ENCODE results near the gene CHI3L1. TPM values are rescaled to one million over a fixed set of nuclear protein-coding genes. Genes with fewer than 3 reads are reported as not detected.
A peak's percentile ranks its signal among the peaks of the same experiment; 100 is the strongest.

CHI3L1 gene
- total RNA-seq, 1 donor from 2014 or later: 0.17 TPM

GRCh38 chr1:203167913-203168200 is 18.6 kb downstream of the CHI3L1 start:
- no peak for DNase-seq

GRCh38 chr1:203167026-203167912 is 19.2 kb downstream of the CHI3L1 start:
- no peak for DNase-seq

- DNase-seq: no peak
These were observed 20.1 kb downstream of the CHI3L1 start for GRCh38 chr1:203166192-203166940.

- no peak for DNase-seq
These were observed 20.7 kb downstream of the CHI3L1 start for GRCh38 chr1:203165800-203166161.

GRCh38 chr1:203165101-203165799 is 21.3 kb downstream of the CHI3L1 start:
- DNase-seq: no peak

GRCh38 chr1:203163891-203164635 is 22.4 kb downstream of the CHI3L1 start:
- DNase-seq: no peak

GRCh38 chr1:203162403-203162802 is 24.1 kb downstream of the CHI3L1 start:
- no peak for DNase-seq

- no peak for DNase-seq
These were observed 24.8 kb downstream of the CHI3L1 start for GRCh38 chr1:203161703-203162102.

GRCh38 chr1:203161175-203161574 is 25.3 kb downstream of the CHI3L1 start:
- no peak for DNase-seq

GRCh38 chr1:203159844-203160243 is 26.7 kb downstream of the CHI3L1 start:
- DNase-seq: no peak

GRCh38 chr1:203158960-203159665 is 27.4 kb downstream of the CHI3L1 start:
- no peak for DNase-seq

GRCh38 chr1:203158423-203158822 is 28.1 kb downstream of the CHI3L1 start:
- no peak for DNase-seq

GRCh38 chr1:203156280-203156679 is 30.2 kb downstream of the CHI3L1 start:
- no peak for DNase-seq

GRCh38 chr1:203153989-203154821 is 32.3 kb downstream of the CHI3L1 start:
- DNase-seq: no peak

GRCh38 chr1:203153051-203153988 is 33.2 kb downstream of the CHI3L1 start:
- DNase-seq: peak; percentile 14

GRCh38 chr1:203152158-203153034 is 34.1 kb downstream of the CHI3L1 start:
- no peak for DNase-seq

- no peak for DNase-seq
These were observed 34.9 kb downstream of the CHI3L1 start for GRCh38 chr1:203151362-203152157.
